Gastroesophageal sphincter (tissue), 3 donors: ENCODE results near the gene OXLD1.

ENCODE experiments used
- EP300 ChIP-seq: sonication (generic); formaldehyde crosslinking; IDR thresholded peaks from one replicate; pipeline ENCODE4 v1.6.1; 2017; ENCODE audit warnings: antibody characterized with exemption, mild to moderate bottlenecking
- POLR2A ChIP-seq, 2 donors: fragments of 450-650 bp; IDR thresholded peaks; one replicate each; pipeline ENCODE4 v1.6.1; 2017; ENCODE audit warnings: antibody characterized with exemption in 2 of 2, mild to moderate bottlenecking in 2 of 2, moderate library complexity in 1 of 2
- POLR2AphosphoS5 ChIP-seq: sonication (generic); formaldehyde crosslinking; IDR thresholded peaks from one replicate; pipeline ENCODE4 v1.6.1; 2017; ENCODE audit warnings: antibody characterized with exemption
- TF ChIP-seq, protein P1 (sequence below), 4 experiments: fragments of 200-600 bp in 2 of 4; fragments of 450-650 bp in 2 of 4; sonication (generic) in 1 of 4; IDR thresholded peaks; one replicate each; pipeline ENCODE4 v1.5.1; 2017 to 2019; ENCODE audit warnings: antibody characterized with exemption in 4 of 4, mild to moderate bottlenecking in 2 of 4, moderate library complexity in 2 of 4

DNA sequence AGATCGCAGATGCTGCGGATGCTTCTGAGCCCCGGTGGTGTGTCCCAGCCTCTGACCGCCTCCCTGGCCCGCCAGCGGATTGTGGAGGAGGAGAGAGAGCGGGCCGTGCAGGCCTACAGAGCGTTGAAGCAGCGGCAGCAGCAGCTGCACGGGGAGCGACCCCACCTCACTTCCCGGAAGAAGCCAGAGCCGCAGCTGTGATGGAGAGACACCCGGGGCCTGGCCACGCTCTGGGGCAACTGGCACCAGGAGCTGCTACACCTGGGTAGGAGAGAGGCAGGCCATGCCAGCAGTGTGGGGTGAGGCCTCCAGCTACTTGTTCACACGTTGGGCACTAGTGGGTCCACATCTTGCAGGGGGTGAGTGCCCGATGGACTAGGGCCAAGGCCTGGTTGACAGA is 6.1 kb upstream of the OXLD1 start:
- TF ChIP-seq, protein P1, sequence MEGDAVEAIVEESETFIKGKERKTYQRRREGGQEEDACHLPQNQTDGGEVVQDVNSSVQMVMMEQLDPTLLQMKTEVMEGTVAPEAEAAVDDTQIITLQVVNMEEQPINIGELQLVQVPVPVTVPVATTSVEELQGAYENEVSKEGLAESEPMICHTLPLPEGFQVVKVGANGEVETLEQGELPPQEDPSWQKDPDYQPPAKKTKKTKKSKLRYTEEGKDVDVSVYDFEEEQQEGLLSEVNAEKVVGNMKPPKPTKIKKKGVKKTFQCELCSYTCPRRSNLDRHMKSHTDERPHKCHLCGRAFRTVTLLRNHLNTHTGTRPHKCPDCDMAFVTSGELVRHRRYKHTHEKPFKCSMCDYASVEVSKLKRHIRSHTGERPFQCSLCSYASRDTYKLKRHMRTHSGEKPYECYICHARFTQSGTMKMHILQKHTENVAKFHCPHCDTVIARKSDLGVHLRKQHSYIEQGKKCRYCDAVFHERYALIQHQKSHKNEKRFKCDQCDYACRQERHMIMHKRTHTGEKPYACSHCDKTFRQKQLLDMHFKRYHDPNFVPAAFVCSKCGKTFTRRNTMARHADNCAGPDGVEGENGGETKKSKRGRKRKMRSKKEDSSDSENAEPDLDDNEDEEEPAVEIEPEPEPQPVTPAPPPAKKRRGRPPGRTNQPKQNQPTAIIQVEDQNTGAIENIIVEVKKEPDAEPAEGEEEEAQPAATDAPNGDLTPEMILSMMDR (IDR thresholded peaks at IDR 0.05): no peak
- TF ChIP-seq POLR2AphosphoS5 (no peak), POLR2A (IDR thresholded peaks at IDR 0.05) (no peak), EP300 (no peak)
